ENCODE measurements around the gene TMEM167B.
"Not testable (repeated sequence)": the region's sequence is repeated elsewhere in the genome, so short reads cannot be mapped to it uniquely, and the experiment has no call there.

Gene TMEM167B

DNA sequence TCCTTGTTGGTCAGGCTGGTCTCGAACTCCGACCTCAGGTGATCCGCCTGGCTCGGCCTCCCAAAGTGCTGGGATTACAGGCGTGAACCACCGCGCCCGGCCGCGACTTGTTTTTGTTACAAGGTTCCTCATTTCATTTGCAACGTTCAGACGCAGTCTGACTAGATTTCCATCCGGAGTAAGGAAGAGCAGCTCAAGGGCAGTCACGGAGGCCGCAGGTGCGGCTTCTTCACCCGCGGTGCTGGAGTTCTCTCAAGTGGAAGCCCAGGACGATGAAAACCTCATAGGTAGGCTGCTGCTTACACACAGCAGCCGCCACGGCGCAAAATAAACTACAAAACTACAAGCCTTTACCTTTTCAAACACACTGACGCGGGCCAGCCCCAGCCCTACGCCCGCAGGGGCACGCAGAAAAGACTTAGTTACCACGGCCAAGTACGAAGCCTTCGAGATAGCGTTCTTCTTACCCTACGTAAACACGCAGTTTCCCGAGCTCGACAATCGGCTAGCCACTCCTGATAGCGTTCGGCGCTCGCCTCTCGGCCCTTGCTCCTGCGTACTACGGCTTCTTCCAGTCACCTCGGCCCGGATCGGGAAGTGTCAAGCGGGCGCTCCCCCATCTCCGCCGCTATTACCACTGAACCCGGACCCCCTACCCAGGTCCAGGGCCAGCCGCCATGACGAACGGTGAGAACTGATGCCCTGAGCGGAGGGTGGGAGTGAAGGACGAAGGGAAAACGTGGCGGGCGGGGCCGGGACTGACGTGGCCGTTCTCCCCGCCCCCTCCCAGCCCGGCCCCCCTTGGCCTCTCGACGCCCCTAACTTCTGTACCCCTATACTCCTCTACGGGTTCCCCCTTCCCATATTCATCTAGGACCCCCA lies at the start of gene TMEM167B:
TSS of gene TMEM167B (plus strand) at position 569 of the 882 bp plus-strand sequence. CDS start at position 678, 109 bp downstream.
- peak; percentile 96 for DNase-seq
- TF ChIP-seq POLR2A (IDR thresholded peaks at IDR 0.05; ENCODE audit: low read length) (peak; percentile 92), GATA1 (IDR thresholded peaks at IDR 0.05; ENCODE audit: low read depth, low read length) (no peak)

DNA sequence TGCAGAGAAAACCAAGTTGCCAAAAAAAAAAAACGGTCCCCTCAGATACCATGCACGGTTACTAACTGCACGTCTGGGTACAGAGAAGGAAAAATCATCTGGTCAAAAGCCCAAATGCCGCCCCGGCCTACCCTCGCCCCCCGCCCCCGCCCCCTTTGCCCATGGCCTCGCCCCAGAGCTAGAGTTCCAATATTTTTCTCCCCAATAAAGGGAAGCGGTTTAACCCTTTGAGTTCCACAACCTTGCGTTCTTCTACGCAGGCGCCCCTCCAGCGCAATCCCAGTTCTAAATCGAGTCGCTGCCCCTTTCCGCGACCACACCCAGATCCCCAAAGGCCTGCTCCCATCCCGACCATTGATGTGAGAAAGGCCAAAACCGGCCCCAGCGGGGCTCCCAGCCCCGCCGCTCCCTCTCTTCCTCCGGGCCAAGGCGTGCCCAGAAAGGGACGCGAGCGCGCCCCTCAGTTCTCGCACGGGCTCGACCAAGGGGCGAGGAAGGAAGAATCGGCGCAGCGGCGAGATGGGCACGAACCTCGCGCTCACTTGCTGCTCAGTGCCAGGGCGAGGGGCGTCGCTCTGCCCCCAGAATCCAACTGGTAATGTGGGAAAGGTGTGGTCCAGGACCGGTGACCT lies 49.5 kb upstream of the TMEM167B start:
- peak; percentile 47 to 51 for DNase-seq
- TF ChIP-seq POLR2A (IDR thresholded peaks at IDR 0.05; ENCODE audit: low read length) (no peak), GATA1 (IDR thresholded peaks at IDR 0.05; ENCODE audit: low read depth, low read length) (no peak)

GRCh38 chr1:109041621-109042468 lies 48.7 kb upstream of the TMEM167B start, which contains the start of gene WDR47:
Gene WDR47 (minus strand): TSS chr1:109042102. CDS start chr1:109023512, 18,590 bp downstream.
- peak; percentile 95 to 97 for DNase-seq
- TF ChIP-seq POLR2A (IDR thresholded peaks at IDR 0.05; ENCODE audit: low read length) (peak; percentile 87), GATA1 (IDR thresholded peaks at IDR 0.05; ENCODE audit: low read depth, low read length) (no peak)

DNA sequence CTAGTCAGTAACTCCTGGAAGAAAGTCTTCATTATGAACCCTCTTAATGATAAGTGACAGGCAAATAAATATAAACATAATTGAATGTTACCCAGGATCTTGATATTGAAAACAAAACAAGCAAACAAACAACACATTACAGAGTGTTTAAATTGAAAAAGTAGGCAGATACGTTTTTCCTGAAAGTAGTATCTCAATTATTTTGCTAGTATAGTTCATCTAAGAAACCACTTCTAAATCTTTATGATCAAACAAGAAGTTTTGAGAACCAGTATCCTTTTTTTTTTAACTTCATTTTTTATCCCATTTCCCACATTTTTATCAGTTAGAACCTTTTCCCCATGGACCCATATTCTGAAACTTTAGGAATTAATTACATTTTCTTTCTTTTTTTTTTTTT lies 45.0 kb upstream of the TMEM167B start:
- TF ChIP-seq GATA1 (IDR thresholded peaks at IDR 0.05; ENCODE audit: low read depth, low read length) (no peak), POLR2A (IDR thresholded peaks at IDR 0.05; ENCODE audit: low read length) (no peak)
- DNase-seq, result no peak

DNA sequence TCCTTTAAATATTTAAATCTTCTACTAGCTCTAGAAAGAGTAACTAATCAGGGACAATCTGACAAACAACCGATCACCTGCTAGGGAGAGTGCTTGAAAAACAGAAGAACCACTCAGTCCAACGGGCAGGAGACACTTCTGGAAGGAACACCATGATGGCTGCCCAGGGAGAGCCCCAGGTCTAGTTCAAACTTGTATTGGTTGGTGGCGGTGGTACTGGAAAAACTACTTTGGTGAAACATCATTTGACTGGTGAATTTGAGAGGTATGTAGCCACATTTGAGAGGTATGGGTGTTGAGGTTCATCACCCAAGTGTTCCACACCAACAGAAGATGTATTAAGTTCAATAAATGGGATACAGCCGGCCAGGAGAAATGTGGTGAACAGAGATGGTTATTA lies 43.9 kb upstream of the TMEM167B start:
- no peak for TF ChIP-seq GATA1 (IDR thresholded peaks at IDR 0.05; ENCODE audit: low read depth, low read length)
- no peak for TF ChIP-seq POLR2A (IDR thresholded peaks at IDR 0.05; ENCODE audit: low read length)
- no peak for DNase-seq

DNA sequence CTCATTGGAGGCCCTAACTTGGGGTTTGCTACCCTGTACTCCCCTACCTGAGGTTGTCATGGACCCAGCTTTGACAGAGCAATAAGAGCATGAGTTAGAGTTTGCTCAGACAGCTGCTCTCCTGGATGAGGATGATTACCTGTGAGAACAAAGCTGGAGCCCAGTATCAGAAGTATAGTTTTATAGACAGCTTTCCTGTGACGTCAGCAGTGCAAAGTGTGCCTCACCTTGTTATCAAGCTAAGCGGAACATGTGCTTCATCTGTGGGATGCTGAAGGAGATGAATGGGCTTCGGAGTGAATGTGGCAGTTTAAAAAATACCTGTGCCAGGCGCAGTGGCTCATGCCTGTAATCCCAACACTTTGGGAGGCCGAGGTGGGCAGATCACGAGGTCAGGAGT lies 43.2 kb upstream of the TMEM167B start:
- no peak for DNase-seq
- TF ChIP-seq GATA1 (IDR thresholded peaks at IDR 0.05; ENCODE audit: low read depth, low read length), result no peak
- no peak for TF ChIP-seq POLR2A (IDR thresholded peaks at IDR 0.05; ENCODE audit: low read length)

GRCh38 chr1:109048335-109048734 lies 42.2 kb upstream of the TMEM167B start:
- no peak for TF ChIP-seq GATA1 (IDR thresholded peaks at IDR 0.05; ENCODE audit: low read depth, low read length)
- TF ChIP-seq POLR2A (IDR thresholded peaks at IDR 0.05; ENCODE audit: low read length), result no peak
- no peak for DNase-seq

DNA sequence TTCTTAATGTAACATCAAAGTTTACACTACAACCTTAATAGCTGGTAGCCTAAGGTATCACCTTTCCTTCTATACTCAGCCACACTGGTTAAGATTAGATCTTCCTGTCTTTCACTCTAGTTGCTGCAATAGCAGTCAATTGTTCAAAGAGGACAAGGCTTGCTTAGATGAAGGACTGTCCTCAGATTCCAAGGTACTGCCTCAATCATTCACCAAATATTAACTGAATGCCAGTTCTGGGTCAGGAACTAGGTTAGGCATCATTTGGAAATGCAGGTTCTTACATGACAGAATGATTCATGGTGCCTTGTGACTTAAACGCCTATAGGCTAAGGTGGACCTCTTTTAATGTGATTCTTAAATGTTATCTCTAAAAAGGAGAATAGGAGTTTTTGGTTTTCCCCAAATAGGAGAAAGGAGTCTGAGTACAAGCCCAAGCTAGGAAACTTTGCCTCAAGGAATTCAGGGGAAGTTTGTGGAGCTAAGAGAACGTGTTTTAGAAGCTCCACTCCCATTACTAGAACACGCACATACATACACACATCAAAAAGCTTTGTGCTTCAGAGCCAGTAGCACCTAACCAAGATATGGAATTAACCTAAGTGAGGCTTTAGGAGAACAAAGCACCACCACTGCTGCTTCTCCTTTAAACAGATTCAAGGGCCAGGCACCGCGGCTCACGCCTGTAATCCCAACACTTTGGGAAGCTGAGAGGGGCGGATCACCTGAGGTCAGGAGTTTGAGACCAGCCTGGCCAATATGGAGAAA lies 40.2 kb upstream of the TMEM167B start:
- no peak for DNase-seq
- TF ChIP-seq GATA1 (IDR thresholded peaks at IDR 0.05; ENCODE audit: low read depth, low read length) (no peak), POLR2A (IDR thresholded peaks at IDR 0.05; ENCODE audit: low read length) (no peak)

DNA sequence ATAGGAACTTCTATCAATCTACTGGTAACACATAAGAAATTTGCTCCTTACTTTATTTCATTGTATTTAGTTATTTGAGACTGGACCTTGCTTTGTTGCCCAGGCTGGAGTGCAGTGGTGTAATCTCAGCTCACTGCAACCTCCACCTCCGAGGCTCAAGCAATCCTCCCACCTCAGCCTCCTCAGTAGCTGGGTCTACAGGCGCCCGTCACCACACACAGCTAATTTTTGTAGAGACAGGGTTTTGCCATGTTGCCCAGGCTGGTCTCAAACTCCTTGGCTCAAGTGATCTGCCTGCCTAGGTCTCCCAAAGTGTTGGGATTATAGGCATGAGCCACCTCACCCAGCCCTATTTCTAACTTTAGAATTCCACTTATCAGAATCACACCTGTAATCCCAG lies 38.4 kb upstream of the TMEM167B start:
- DNase-seq, result not testable (repeated sequence)

DNA sequence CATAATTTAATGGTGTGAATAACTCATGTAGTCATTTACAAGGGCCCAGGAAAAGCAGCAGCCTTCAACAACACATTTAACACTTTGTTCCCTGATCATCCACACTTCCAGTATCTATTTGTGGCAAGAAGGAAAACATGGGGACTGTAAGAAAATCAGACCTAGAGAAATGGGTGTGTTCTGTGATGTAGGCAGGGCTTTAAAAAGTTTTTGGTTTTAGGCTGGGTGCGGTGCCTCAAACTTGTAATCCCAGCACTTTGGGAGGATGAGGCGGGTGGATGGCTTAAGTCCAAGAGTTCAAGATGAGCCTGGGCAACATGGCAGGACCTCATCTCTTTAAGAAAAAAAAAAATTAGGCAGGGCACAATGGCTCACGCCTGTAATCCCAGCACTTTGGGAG lies 34.5 kb upstream of the TMEM167B start:
- no peak for DNase-seq
- TF ChIP-seq POLR2A (IDR thresholded peaks at IDR 0.05; ENCODE audit: low read length) (no peak), GATA1 (IDR thresholded peaks at IDR 0.05; ENCODE audit: low read depth, low read length) (no peak)

DNA sequence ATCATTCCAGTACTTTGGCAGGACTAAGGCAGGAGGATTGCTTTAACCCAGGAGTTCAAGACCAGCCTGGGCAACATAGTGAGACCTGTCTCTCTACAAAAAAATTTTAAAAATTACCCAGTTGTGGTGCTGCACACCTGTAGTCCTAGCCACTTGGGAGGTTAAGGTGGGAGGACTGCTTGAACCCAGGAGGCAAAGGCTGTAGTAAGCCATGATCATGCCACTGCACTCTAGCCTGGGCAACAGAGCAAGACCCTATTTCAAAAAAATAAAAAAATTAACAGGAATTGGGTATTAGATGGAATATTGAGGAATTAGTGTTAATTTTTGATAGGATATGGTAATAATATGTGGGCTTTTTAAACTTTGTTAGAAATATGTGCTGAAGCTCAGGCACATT lies 31.5 kb upstream of the TMEM167B start:
- TF ChIP-seq POLR2A (IDR thresholded peaks at IDR 0.05; ENCODE audit: low read length), result no peak
- no peak for TF ChIP-seq GATA1 (IDR thresholded peaks at IDR 0.05; ENCODE audit: low read depth, low read length)
- no peak for DNase-seq

DNA sequence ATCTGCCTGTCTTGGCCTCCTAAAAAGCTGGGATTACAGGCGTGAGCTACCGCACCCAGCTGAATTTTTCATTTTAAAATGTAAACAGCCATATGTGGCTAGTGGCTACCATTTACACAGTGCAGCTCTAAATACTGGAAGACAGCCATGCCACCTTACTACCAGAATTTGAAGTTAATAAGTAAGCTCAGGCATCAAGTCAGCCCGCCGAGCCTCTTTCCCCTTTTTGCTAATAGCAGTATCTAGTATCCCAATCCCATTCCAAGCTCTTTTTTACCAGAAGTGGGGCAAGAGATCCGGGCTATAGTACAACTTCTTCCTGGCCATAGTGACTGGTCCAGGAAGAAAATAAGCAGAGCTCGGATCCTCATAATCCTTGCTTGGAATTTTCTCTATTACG lies 29.9 kb upstream of the TMEM167B start:
- TF ChIP-seq POLR2A (IDR thresholded peaks at IDR 0.05; ENCODE audit: low read length) (no peak), GATA1 (IDR thresholded peaks at IDR 0.05; ENCODE audit: low read depth, low read length) (no peak)
- no peak for DNase-seq

GRCh38 chr1:109061183-109061582 lies 29.4 kb upstream of the TMEM167B start:
- DNase-seq, result no peak
- TF ChIP-seq GATA1 (IDR thresholded peaks at IDR 0.05; ENCODE audit: low read depth, low read length), result no peak
- no peak for TF ChIP-seq POLR2A (IDR thresholded peaks at IDR 0.05; ENCODE audit: low read length)

Data from erythroblast (primary cell).